AG10803 (cell line): ENCODE measurements around the gene ESPNL.
A peak's percentile ranks its signal among the peaks of the same experiment; 100 is the strongest.

ENCODE experiments used
- DNase-seq: peaks from one replicate; pipeline ENCODE4 v3.0.0; 2010; ENCODE audit warnings: low read depth
- H3K4me3 ChIP-seq: 2 replicates; pipeline ENCODE4 v1.5.1; 2011; ENCODE audit warnings: mild to moderate bottlenecking, low read length, control low read depth
- TF ChIP-seq, protein P1 (sequence below): conservative IDR thresholded peaks from 2 replicates; pipeline ENCODE4 v1.5.1; 2011; ENCODE audit warnings: mild to moderate bottlenecking, low read length, control low read depth, inconsistent platforms

The ESPNL gene

DNA sequence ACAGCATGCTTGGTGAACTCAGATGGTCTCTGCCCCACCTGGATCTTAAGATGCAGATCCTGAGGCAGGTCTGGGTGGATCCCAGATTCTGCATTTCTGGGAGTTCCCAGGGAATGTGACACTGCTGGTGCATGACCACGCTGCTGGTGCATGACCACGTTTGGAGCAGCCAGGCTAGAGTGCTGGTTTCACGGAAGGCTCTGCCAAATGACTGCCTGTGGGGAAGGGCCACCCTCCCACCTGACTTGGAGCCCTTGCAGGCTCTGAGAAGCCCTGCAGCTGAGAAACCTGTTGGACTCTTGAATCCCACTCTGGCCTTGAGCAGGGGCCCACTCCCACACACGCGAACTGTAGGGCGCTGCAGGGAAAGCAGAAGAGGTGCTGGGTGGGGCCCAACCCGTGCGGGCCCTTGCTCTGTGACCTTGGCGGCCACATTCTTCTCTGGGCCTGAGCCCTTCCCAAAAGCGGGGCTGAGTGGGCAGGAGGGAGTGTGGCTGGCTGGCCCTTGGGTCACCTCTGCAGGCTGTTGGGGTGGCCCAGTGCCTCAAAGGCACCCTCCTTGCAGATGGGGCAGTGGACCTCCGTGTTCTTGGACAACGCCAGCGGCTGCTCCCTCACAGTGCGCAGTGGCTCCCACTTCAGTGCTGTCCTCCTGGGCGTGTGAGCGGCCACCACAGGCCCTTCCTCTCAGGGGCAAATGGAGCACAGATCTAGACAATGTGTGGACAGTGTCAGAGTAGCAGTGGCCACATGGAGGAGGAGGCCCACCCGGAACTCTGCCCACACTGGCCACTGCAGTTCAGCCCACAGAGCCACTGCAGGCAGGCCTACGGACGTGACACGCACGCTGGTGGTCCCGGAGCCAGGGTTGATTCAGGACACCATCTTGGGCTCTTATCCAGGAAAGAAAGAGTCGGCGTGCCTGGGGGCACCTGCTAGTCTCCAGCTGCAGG lies 66.5 kb downstream of the ESPNL start:
- no peak for DNase-seq
- TF ChIP-seq, protein P1, sequence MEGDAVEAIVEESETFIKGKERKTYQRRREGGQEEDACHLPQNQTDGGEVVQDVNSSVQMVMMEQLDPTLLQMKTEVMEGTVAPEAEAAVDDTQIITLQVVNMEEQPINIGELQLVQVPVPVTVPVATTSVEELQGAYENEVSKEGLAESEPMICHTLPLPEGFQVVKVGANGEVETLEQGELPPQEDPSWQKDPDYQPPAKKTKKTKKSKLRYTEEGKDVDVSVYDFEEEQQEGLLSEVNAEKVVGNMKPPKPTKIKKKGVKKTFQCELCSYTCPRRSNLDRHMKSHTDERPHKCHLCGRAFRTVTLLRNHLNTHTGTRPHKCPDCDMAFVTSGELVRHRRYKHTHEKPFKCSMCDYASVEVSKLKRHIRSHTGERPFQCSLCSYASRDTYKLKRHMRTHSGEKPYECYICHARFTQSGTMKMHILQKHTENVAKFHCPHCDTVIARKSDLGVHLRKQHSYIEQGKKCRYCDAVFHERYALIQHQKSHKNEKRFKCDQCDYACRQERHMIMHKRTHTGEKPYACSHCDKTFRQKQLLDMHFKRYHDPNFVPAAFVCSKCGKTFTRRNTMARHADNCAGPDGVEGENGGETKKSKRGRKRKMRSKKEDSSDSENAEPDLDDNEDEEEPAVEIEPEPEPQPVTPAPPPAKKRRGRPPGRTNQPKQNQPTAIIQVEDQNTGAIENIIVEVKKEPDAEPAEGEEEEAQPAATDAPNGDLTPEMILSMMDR, result no peak

DNA sequence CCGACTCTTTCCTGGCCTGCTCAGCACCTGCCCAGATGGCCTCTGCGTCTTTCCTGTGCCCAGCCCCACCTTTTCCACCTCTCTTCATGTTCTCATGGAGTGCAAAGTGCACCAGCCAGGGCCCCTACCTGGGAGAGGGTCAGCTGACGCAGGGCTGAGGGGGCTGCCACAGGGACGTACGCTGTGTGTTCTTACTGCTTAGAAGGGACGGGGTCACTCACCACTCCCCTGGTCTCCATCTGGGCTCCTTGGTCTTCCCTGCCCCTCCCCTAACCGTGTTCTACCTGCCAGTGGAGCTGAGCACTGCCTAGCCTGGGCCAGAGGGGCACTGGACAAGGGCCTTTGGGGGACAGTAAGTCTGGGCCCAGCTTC lies 67.2 kb downstream of the ESPNL start:
- DNase-seq, result no peak
- TF ChIP-seq, protein P1, result no peak
- H3K4me3 ChIP-seq, result no peak overlapping the region

More for the DNA sequence above, 66.5 kb downstream of the ESPNL start:
- no peak overlapping the region for H3K4me3 ChIP-seq

DNA sequence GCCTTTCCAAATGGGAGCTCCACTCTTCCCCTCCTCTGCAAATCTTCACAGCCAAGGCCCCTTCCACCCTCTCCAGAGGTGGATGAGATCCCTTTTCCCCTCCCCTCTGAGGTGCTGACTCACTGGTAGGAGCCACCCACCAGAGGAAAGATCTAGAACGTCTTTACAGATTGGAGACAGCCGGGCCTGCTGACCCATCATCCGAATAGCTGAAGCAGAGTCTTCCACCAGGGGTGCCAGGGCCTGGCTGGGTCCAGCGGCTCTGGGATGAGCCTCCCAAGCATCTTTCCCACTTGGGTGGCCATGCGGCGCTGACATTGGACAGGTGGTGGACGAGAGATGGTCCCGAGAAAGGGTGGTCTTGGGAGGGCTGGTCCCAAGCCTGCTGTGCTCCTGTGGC lies 67.6 kb downstream of the ESPNL start:
- TF ChIP-seq, protein P1, result no peak
- no peak overlapping the region for H3K4me3 ChIP-seq
- peak; percentile 15 for DNase-seq

DNA sequence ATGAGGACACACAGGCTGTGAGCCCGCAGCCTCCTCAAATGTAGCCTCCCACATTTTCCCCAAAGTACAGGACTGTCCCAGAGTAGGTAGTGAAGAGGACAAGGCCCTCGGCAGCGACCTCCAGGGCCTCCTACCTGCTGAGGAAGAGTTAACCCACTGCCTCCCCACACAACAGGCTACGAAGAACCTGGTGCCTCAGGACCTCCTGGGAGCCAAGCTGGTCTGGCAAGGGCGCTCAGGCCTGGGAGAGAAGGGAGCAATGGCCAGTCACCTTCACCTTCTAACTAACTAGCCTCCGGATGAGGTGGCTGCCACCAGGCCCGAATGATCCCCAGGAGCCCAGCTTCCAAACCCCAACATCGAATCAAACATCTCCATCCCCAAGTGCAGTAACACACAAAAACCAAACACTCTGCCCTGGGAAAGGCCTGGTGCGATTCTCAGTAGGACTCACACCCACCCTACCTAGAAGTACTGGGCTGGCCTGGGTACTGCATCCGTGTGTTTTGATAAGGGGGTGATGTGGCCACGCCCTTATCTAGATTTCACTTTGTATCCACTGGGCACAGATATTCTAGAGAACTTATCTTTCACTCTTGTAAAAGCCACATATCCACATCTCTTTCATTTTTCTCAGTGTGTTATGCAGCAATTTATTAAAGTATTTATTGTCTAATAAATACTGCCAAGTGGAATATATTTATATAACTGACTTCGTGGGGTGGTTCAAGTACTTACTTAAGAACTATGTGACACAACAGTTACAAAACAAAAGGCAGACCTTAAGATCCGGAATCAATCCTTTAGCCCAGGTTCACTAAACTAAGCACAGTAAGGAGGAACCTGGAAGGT lies 68.3 kb downstream of the ESPNL start:
- DNase-seq, result no peak
- TF ChIP-seq, protein P1, result no peak

DNA sequence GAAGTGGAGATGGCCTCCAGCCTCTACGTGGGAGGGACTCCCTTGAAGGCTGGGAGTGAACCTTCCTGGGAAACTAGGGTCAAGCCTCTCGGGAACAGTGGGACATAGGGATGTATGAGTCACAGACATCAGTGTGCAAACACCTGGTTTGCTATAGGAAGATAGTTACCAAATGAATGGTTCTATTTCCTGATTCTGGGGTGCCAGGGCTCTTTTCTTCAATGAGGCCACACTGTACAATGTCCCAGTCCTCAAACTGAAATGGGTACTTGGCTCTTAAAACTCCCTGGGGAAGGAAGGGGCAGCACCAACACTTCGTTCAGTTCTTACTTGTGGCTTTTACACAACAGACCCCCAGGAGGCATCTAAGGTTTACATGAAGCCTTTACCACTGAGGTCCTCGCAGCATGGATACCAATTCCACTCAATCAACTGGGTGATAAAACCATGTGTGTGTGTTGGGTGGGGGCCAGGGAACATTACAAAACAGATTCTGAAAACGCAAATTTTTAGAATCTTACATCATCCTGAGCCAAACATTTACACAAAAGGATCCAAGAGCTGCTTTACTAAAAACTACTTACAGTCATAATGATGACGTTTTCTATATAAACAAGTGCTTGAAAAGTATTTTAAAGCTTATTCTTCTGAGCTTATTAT lies 69.0 kb downstream of the ESPNL start:
- peak; percentile 94 for DNase-seq
- H3K4me3 ChIP-seq, result peak overlapping the region; percentile 39
- TF ChIP-seq, protein P1, result no peak

More for the DNA sequence above, 68.3 kb downstream of the ESPNL start:
- H3K4me3 ChIP-seq, result no peak overlapping the region

DNA sequence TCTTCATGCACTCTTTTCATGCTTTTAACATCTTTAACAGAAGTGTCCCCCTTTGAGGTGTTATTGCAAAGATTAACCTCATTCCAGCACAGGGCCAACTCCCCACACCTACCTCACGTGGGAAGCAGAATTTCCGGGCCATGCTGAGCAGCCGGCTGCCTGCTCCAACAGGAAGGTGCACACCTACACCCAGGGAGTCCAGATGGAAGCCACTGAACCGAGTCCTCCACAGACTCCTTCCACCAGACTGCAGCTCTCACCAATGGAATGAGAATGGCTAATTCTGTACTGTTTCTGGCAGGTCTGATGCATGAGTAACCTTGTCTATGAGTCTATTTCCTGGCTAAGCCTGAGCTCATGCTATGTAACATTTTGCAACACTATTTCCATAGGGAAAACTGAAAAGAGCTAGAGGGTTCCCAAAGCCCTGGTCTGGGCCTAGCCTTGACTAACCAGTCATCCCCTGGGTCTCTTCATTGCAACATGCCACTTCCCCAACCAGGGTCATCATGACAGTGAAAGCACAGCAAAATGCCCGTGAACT lies 69.6 kb downstream of the ESPNL start:
- TF ChIP-seq, protein P1, result no peak
- DNase-seq, result peak; percentile 97
- peak overlapping the region; percentile 39 for H3K4me3 ChIP-seq
